CD4-positive, CD25-positive, alpha-beta regulatory T cell (primary cell): ENCODE results near the gene OGDH. TPM values are rescaled to one million over a fixed set of nuclear protein-coding genes. Genes with fewer than 3 reads are reported as not detected.

Experiments
- ATAC-seq, 2 donors: fragments of 150-1000 bp; cut with Tn5 transposase; one replicate each; pipeline ENCODE4 v1.10.0; 2021; ENCODE audit warnings: low read depth in 2 of 2, moderate number of reproducible peaks in 2 of 2, moderate library complexity in 1 of 2
- DNase-seq, 3 donors: peaks; one replicate each; pipeline versions ENCODE4 v3.0.0 to v3.0.0-alpha.2; 2012 to 2022; ENCODE audit warnings: mixed read lengths in 1 of 3
- H3K27ac ChIP-seq: one replicate; pipeline ENCODE4 v1.7.0; 2013; ENCODE audit warnings: mild to moderate bottlenecking, low read length; ENCODE audit not compliant: insufficient read depth, poor library complexity, severe bottlenecking
- H3K27me3 ChIP-seq: one replicate; pipeline ENCODE4 v1.7.0; 2013; ENCODE audit warnings: low read length; ENCODE audit not compliant: control insufficient read depth, insufficient read depth
- H3K36me3 ChIP-seq: one replicate; pipeline ENCODE4 v1.7.0; 2013; ENCODE audit warnings: mild to moderate bottlenecking, low read length, moderate library complexity; ENCODE audit not compliant: control insufficient read depth, insufficient read depth
- H3K4me1 ChIP-seq: 2 replicates; pipeline ENCODE4 v1.7.0; 2013; ENCODE audit warnings: mild to moderate bottlenecking, low read length; ENCODE audit not compliant: insufficient read depth, control insufficient read depth, poor library complexity, severe bottlenecking
- H3K4me3 ChIP-seq: one replicate; pipeline ENCODE4 v1.7.0; 2013; ENCODE audit warnings: low read depth, mild to moderate bottlenecking, low read length, moderate library complexity
- H3K9me3 ChIP-seq, 2 experiments: 1 replicate in 1 of 2; 2 replicates in 1 of 2; pipeline ENCODE4 v1.7.0; 2013; ENCODE audit warnings: low read length in 2 of 2, mild to moderate bottlenecking in 1 of 2, moderate library complexity in 1 of 2; ENCODE audit not compliant: control insufficient read depth in 2 of 2
- H3K27ac Mint-ChIP-seq, 3 donors: one replicate each; pipeline ENCODE4 v1.8.0; 2020 to 2022; ENCODE audit warnings: mild to moderate bottlenecking in 3 of 3, mixed read lengths in 3 of 3, moderate library complexity in 2 of 3
- H3K27me3 Mint-ChIP-seq: one replicate; pipeline ENCODE4 v1.8.0; 2022; ENCODE audit warnings: mild to moderate bottlenecking, mixed read lengths
- H3K36me3 Mint-ChIP-seq: one replicate; pipeline ENCODE4 v1.8.0; 2020; ENCODE audit warnings: mixed read lengths
- H3K4me1 Mint-ChIP-seq, 4 donors: one replicate each; pipeline ENCODE4 v1.8.0; 2020 to 2022; ENCODE audit warnings: mixed read lengths in 4 of 4, mild to moderate bottlenecking in 1 of 4
- H3K4me3 Mint-ChIP-seq, 4 donors: one replicate each; pipeline ENCODE4 v1.8.0; 2020 to 2022; ENCODE audit warnings: mild to moderate bottlenecking in 4 of 4, mixed read lengths in 4 of 4, moderate library complexity in 3 of 4
- H3K9me3 Mint-ChIP-seq, 7 donors: one replicate each; pipeline ENCODE4 v1.8.0; 2020 to 2022; ENCODE audit warnings: mixed read lengths in 7 of 7, mild to moderate bottlenecking in 3 of 7, moderate library complexity in 2 of 7
- polyA plus RNA-seq, 4 donors: library from polyadenylated mRNA; unstranded; fragments of 300-500 nt; fragmentation: Illumina TruSeq; gene quantifications; one replicate each; pipeline ENCODE4 v1.2.3, GENCODE V29; 2021
- total RNA-seq: library from RNA; stranded (reverse); gene quantifications from one replicate; pipeline ENCODE4 v1.2.3, GENCODE V29; 2022

OGDH gene
- total and polyA plus RNA-seq, 5 donors from 2014 or later, result 56.4 to 157 (median 88.0) TPM

- Mint-ChIP-seq H3K4me3 (peak overlapping the region; percentile 73 to 93 (median 86)), H3K4me1 (peaks cover 36 to 96% (median 81%) of the 10 kb centered on the region in 4 donors), H3K27me3 (no peaks in the 10 kb centered on the region), H3K36me3 (peaks cover 31% of the 10 kb centered on the region), H3K9me3 (peaks cover 0 to 2% (median 0%) of the 10 kb centered on the region in 7 donors), H3K27ac (peak overlapping the region; percentile 89 to 94 (median 93))
- DNase-seq (peak in 1 of 3 donors; percentile 72), ATAC-seq (peak; percentile 69 to 73)
- no peaks in the 10 kb centered on the region for H3K9me3 ChIP-seq
- H3K27me3 ChIP-seq, result no peaks in the 10 kb centered on the region
- H3K36me3 ChIP-seq, result peaks cover 9% of the 10 kb centered on the region
- H3K4me1 ChIP-seq, result peaks cover 84% of the 10 kb centered on the region
- H3K27ac ChIP-seq, result peak overlapping the region; percentile 98
- H3K4me3 ChIP-seq, result peak overlapping the region; percentile 80
Measured at GRCh38 chr7:44622342-44623151, 16.1 kb downstream of the OGDH start.

GRCh38 chr7:44624318-44624717, 17.9 kb downstream of the OGDH start:
- Mint-ChIP-seq H3K9me3 (peaks cover 0 to 5% (median 0%) of the 10 kb centered on the region in 7 donors), H3K4me1 (peaks cover 27 to 91% (median 70%) of the 10 kb centered on the region in 4 donors), H3K27ac (peak overlapping the region; percentile 89 to 94 (median 93)), H3K36me3 (peaks cover 23% of the 10 kb centered on the region), H3K4me3 (peak overlapping the region; percentile 82 to 93 (median 86)), H3K27me3 (no peaks in the 10 kb centered on the region)
- Histone ChIP-seq H3K4me1 (peaks cover 83% of the 10 kb centered on the region), H3K27me3 (no peaks in the 10 kb centered on the region), H3K36me3 (peaks cover 9% of the 10 kb centered on the region), H3K9me3 (no peaks in the 10 kb centered on the region), H3K4me3 (peak overlapping the region; percentile 80), H3K27ac (peak overlapping the region; percentile 98)
- DNase-seq (no peak), ATAC-seq (no peak)

DNA sequence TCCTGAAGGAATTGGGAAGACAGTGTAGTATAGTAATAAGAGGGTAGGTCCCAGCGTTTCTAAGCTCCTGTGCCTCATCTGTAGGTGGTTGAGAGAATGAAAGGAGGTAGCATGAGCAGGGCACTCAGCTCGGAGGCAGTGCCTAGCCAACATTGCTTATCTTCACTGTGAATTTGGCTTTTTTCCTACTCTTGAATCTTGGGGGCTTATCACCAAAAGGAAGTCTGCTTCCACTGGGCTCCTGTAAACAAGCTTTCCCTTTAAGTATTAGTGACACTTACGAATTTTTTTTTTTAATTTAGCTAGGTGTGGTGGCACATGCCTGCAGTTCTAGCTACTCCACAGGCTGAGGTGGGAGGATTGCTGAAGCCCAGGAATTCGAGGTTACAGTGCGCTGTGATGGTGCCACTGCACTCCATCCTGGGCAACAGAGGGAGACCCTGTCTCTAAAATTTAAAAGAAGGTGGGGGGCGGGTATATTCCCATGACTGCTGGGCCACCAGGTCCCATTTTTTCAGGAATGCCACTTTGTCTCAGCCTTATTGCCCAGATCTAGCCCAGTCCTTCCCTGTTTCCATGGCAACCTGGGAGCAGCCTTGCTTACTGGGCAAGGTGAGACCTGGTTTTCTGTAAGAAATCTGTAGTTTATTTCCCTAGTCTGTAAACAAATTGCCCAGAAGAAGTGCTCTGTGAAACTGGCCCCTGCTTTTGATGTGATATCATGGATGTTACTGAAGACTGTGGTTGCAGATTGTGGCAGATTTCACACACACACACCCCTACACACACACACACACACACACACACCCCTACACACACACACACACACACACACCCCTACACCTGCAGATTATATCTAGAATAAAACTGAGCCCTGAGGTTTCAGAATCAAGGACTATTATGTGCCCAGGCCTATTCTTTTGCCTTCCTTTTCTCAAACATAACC, 19.4 kb downstream of the OGDH start:
- Mint-ChIP-seq H3K36me3 (peaks cover 22% of the 10 kb centered on the region), H3K9me3 (peaks cover 0 to 5% (median 0%) of the 10 kb centered on the region in 7 donors), H3K27me3 (no peaks in the 10 kb centered on the region), H3K4me1 (peaks cover 28 to 91% (median 73%) of the 10 kb centered on the region in 4 donors), H3K4me3 (peak overlapping the region; percentile 82 to 93 (median 86)), H3K27ac (peak overlapping the region; percentile 93 to 94 (median 94))
- peak overlapping the region; percentile 98 for H3K27ac ChIP-seq
- H3K27me3 ChIP-seq, result no peaks in the 10 kb centered on the region
- ATAC-seq (no peak), DNase-seq (peak in 1 of 3 donors; percentile 54)
- peak overlapping the region; percentile 80 for H3K4me3 ChIP-seq
- H3K36me3 ChIP-seq, result peaks cover 9% of the 10 kb centered on the region
- H3K4me1 ChIP-seq, result peaks cover 97% of the 10 kb centered on the region
- H3K9me3 ChIP-seq, result no peaks in the 10 kb centered on the region

GRCh38 chr7:44626620-44627019, 20.2 kb downstream of the OGDH start:
- peaks cover 28 to 91% (median 73%) of the 10 kb centered on the region in 4 donors for H3K4me1 Mint-ChIP-seq
- Histone ChIP-seq H3K27ac (peak overlapping the region; percentile 98), H3K9me3 (no peaks in the 10 kb centered on the region), H3K36me3 (peaks cover 9% of the 10 kb centered on the region), H3K4me3 (peak overlapping the region; percentile 80), H3K4me1 (peaks cover 99% of the 10 kb centered on the region), H3K27me3 (no peaks in the 10 kb centered on the region)
- peaks cover 0 to 5% (median 0%) of the 10 kb centered on the region in 7 donors for H3K9me3 Mint-ChIP-seq
- DNase-seq (no peak), ATAC-seq (no peak)
- H3K36me3 Mint-ChIP-seq, result peaks cover 25% of the 10 kb centered on the region
- H3K4me3 Mint-ChIP-seq, result peak overlapping the region; percentile 82 to 92 (median 86)
- H3K27ac Mint-ChIP-seq, result peak overlapping the region; percentile 93 to 94 (median 94)
- no peaks in the 10 kb centered on the region for H3K27me3 Mint-ChIP-seq

- no peak for ATAC-seq
- H3K27me3 Mint-ChIP-seq, result no peaks in the 10 kb centered on the region
- peak overlapping the region; percentile 74 for H3K4me3 ChIP-seq
- peaks cover 21% of the 10 kb centered on the region for H3K36me3 Mint-ChIP-seq
- no peaks in the 10 kb centered on the region for H3K9me3 ChIP-seq
- DNase-seq, result no peak
- H3K4me1 Mint-ChIP-seq, result peaks cover 32 to 91% (median 66%) of the 10 kb centered on the region in 4 donors
- H3K9me3 Mint-ChIP-seq, result peaks cover 0 to 5% (median 0%) of the 10 kb centered on the region in 7 donors
- peaks cover 3% of the 10 kb centered on the region for H3K36me3 ChIP-seq
- no peaks in the 10 kb centered on the region for H3K27me3 ChIP-seq
- H3K4me1 ChIP-seq, result peaks cover 99% of the 10 kb centered on the region
- H3K4me3 Mint-ChIP-seq, result peak overlapping the region; percentile 28 to 93 (median 80)
- H3K27ac Mint-ChIP-seq, result peak overlapping the region; percentile 97 to 99 (median 98)
- H3K27ac ChIP-seq, result peak overlapping the region; percentile 98
Measured at GRCh38 chr7:44629829-44630522, 23.5 kb downstream of the OGDH start.

DNA sequence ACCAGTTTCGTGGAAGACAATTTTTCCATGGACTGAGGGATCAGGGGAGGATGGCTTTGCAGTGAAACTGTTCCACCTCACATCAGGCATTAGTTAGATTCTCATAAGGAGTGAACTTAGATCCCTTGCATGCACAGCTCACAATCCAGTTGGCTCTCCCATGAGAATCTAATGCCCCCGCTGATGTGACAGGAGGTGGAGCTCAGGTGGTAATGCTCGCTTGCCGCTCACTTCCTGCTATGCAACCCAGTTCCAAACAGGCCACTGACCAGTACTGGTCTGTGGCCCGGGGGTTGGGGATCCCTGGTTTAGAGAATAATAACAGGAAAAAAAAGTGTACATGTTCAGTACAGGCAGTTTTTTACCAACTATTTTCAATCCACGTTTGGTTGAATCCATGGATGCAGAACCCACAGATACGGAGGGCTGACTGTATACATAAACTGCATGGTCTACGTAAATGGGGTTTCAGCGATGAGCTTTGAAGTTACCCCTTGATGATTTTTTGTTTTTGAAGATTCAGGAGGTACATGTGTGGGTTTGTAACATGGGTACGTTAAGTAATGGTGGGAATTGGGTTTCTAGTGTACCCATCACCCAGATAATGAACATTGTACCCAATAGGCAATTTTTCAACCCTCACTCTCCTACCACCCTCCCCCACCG, 24.5 kb downstream of the OGDH start:
- H3K9me3 ChIP-seq, result no peaks in the 10 kb centered on the region
- no peaks in the 10 kb centered on the region for H3K27me3 ChIP-seq
- H3K4me1 ChIP-seq, result peaks cover 99% of the 10 kb centered on the region
- H3K36me3 ChIP-seq, result no peaks in the 10 kb centered on the region
- ATAC-seq (peak in 1 of 2 donors; percentile 1), DNase-seq (no peak)
- H3K27me3 Mint-ChIP-seq, result no peaks in the 10 kb centered on the region
- H3K4me3 Mint-ChIP-seq, result peak overlapping the region; percentile 80 to 93 (median 82)
- peaks cover 32 to 91% (median 68%) of the 10 kb centered on the region in 4 donors for H3K4me1 Mint-ChIP-seq
- H3K36me3 Mint-ChIP-seq, result peaks cover 15% of the 10 kb centered on the region
- H3K4me3 ChIP-seq, result peak overlapping the region; percentile 74
- H3K27ac Mint-ChIP-seq, result peak overlapping the region; percentile 97 to 99 (median 98)
- peak overlapping the region; percentile 98 for H3K27ac ChIP-seq
- H3K9me3 Mint-ChIP-seq, result peaks cover 0 to 5% (median 0%) of the 10 kb centered on the region in 7 donors
